OCI-LY7 (cell line): ENCODE data around the gene DNMBP. TPM values are rescaled to one million over a fixed set of nuclear protein-coding genes. Genes with fewer than 3 reads are reported as not detected.

ENCODE experiments used
- BruUV-seq: library from RNA; stranded (reverse); fragments of 400-500 nt; replicated peaks from 2 replicates; lab custom pipeline; 2021; lab: Mats Ljungman, UMichigan
- CTCF ChIA-PET: fragments of 300-600 bp; sonication (Branson Sonifier 250); formaldehyde crosslinking; loops from one replicate; lab custom pipeline; 2022; ENCODE audit warnings: antibody characterized with exemption; ENCODE audit not compliant: unreplicated experiment; lab: Charles Lee
- POLR2A ChIA-PET: fragments of 300-600 bp; sonication (Branson Sonifier 250); formaldehyde crosslinking; loops from one replicate; lab custom pipeline; 2022; ENCODE audit warnings: antibody characterized with exemption; lab: Charles Lee
- DNase-seq: peaks from one replicate; pipeline ENCODE4 v3.0.0-alpha.2; 2015; ENCODE audit warnings: low spot score
- H2AFZ ChIP-seq: fragments of 200-600 bp; sonication (generic), shearing (Covaris generic); 2 replicates; pipeline ENCODE4 v1.6.1; 2014; ENCODE audit warnings: mild to moderate bottlenecking, antibody characterized with exemption, low read length, moderate library complexity
- H3K27ac ChIP-seq: fragments of 200-600 bp; sonication (generic); 2 replicates; pipeline ENCODE4 v1.5.1; 2014; ENCODE audit warnings: mixed run types, low read depth, mild to moderate bottlenecking, moderate library complexity, low read length, inconsistent platforms; ENCODE audit not compliant: poor library complexity, severe bottlenecking
- H3K36me3 ChIP-seq: fragments of 200-600 bp; sonication (generic); 2 replicates; pipeline ENCODE4 v1.6.1; 2014; ENCODE audit warnings: mild to moderate bottlenecking, antibody characterized with exemption, low read length, moderate library complexity, mixed read lengths; ENCODE audit not compliant: insufficient read depth
- H3K4me1 ChIP-seq: fragments of 200-600 bp; sonication (generic); 2 replicates; pipeline ENCODE4 v1.5.1; 2014; ENCODE audit warnings: mild to moderate bottlenecking, low read length; ENCODE audit not compliant: insufficient read depth, poor library complexity, severe bottlenecking
- H3K4me2 ChIP-seq: fragments of 200-600 bp; sonication (generic); 2 replicates; pipeline ENCODE4 v1.6.1; 2014; ENCODE audit warnings: mild to moderate bottlenecking, low read length
- H3K4me3 ChIP-seq: fragments of 200-600 bp; sonication (generic); 2 replicates; pipeline ENCODE4 v1.5.1; 2014; ENCODE audit warnings: mild to moderate bottlenecking, low read depth, low read length; ENCODE audit not compliant: poor library complexity, severe bottlenecking
- H3K79me2 ChIP-seq: fragments of 200-600 bp; sonication (generic); 2 replicates; pipeline ENCODE4 v1.6.1; 2016; ENCODE audit warnings: low read depth, mild to moderate bottlenecking, low read length, moderate library complexity, mixed read lengths; ENCODE audit not compliant: insufficient read depth
- H3K9me2 ChIP-seq: fragments of 200-600 bp; sonication (generic); 2 replicates; pipeline ENCODE4 v1.6.1; 2016; ENCODE audit warnings: mild to moderate bottlenecking, low read length, mixed read lengths; ENCODE audit not compliant: insufficient read depth
- H3K9me3 ChIP-seq: fragments of 200-600 bp; sonication (generic); 2 replicates; pipeline ENCODE4 v1.6.1; 2014; ENCODE audit warnings: mild to moderate bottlenecking, mixed run types, low read length, mixed read lengths
- H4K20me1 ChIP-seq: fragments of 200-600 bp; sonication (generic); 2 replicates; pipeline ENCODE4 v1.6.1; 2014; ENCODE audit warnings: mild to moderate bottlenecking, antibody characterized with exemption, low read length, moderate library complexity, mixed read lengths; ENCODE audit not compliant: insufficient read depth
- EZH2phosphoT487 ChIP-seq: fragments of 200-600 bp; sonication (generic); IDR thresholded peaks from 2 replicates; pipeline ENCODE4 v1.6.1; 2018; ENCODE audit warnings: low read depth, borderline replicate concordance, mild to moderate bottlenecking, mixed run types, antibody characterized with exemption, low read length, moderate library complexity, mixed read lengths
- intact Hi-C: fragments of 100-400 bp; cut with micrococcal nuclease; formaldehyde crosslinking; loops from one replicate; pipeline ENCODE4 v1.10.0; 2022; ENCODE audit not compliant: unreplicated experiment
- total RNA-seq, 2 experiments: library from RNA; depleted of rRNA in 1 of 2; stranded (reverse); fragments of >200 nt in 1 of 2; shearing (Covaris generic) in 1 of 2; gene quantifications; 2 replicates each; pipeline ENCODE4 v1.2.3, GENCODE V29; 2014 to 2022
- TF ChIP-seq, protein P1 (sequence below): fragments of 200-600 bp; sonication (generic); conservative IDR thresholded peaks from 2 replicates; pipeline ENCODE4 v1.5.1; 2014; ENCODE audit warnings: mild to moderate bottlenecking, antibody characterized with exemption, low read length, moderate library complexity, mixed read lengths

DNMBP gene
- total RNA-seq, 2 experiments from 2014 or later: 27.0 to 36.2 TPM

DNA sequence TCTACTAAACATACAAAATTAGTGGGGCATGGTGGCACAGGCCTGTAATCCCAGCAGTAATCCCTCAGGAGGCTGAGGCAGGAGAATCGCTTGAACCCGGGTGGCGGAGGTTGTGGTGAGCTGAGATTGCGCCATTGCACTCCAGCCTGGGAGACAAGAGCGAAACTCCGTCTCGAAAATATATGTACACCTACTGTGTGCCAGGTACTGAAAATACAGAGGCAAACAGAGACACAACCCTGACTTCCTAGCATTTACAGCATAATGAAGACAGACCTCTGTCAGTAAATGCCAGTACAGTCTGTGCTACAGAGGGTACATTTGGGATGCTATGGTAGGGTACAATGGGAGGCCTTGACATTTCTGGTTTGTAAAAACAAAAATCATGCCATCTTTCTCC, 160.7 kb downstream of the DNMBP start:
- no peak overlapping the region for H2AFZ ChIP-seq
- H3K36me3 ChIP-seq: no peaks in the 10 kb centered on the region
- H3K4me3 ChIP-seq: no peak overlapping the region
- H3K4me1 ChIP-seq: peaks cover 5% of the 10 kb centered on the region
- no peak overlapping the region for H3K4me2 ChIP-seq
- no peak overlapping the region for H3K27ac ChIP-seq
- no peaks in the 10 kb centered on the region for H3K9me2 ChIP-seq
- intact Hi-C loops: loop anchor here (5.0 to 10.0 kb wide), 5 partner anchors 158 to 666 kb away; partner anchors contain the start of genes DNMBP and SEC31B
- POLR2A ChIA-PET: interaction anchor here (1.2 kb wide), 1 partner anchor 199 kb away, joined by 3 read pairs; no protein-coding TSS in a partner anchor
- DNase-seq: no peak
- no TSS peak for BruUV-seq
- H3K9me3 ChIP-seq: no peaks in the 10 kb centered on the region
- no peaks in the 10 kb centered on the region for H4K20me1 ChIP-seq
- CTCF ChIA-PET: no interaction called here
- H3K79me2 ChIP-seq: no peaks in the 10 kb centered on the region
- TF ChIP-seq, protein P1, sequence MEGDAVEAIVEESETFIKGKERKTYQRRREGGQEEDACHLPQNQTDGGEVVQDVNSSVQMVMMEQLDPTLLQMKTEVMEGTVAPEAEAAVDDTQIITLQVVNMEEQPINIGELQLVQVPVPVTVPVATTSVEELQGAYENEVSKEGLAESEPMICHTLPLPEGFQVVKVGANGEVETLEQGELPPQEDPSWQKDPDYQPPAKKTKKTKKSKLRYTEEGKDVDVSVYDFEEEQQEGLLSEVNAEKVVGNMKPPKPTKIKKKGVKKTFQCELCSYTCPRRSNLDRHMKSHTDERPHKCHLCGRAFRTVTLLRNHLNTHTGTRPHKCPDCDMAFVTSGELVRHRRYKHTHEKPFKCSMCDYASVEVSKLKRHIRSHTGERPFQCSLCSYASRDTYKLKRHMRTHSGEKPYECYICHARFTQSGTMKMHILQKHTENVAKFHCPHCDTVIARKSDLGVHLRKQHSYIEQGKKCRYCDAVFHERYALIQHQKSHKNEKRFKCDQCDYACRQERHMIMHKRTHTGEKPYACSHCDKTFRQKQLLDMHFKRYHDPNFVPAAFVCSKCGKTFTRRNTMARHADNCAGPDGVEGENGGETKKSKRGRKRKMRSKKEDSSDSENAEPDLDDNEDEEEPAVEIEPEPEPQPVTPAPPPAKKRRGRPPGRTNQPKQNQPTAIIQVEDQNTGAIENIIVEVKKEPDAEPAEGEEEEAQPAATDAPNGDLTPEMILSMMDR: no peak
- no peak for TF ChIP-seq EZH2phosphoT487

DNA sequence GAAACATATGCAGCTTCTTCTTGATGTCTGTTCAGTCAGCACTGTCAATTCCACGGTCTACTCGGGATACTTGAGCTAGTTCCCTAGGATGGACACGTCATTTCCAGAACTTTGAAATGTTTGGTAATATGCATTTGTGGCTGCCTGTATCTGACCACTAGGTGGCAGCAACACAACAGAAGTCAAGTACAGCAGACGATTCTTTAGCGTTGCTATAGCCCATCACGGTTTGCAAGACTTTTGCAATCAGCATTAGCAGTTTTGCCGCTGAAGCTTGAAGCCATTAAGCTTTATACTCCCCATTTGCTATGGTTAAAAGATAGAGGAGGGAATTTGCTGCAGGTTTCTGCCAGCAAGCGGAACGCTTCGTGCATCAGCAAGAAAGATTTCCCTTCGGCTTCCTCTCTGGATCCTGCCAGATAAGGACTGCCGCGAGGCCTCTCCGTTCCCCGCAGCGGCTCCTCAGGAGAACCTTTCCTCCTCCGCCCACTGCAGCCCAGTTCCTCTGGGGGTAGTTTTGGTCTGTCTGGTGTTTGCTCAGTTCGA, 163.8 kb downstream of the DNMBP start:
- no peak for TF ChIP-seq EZH2phosphoT487
- TF ChIP-seq, protein P1: peak; percentile 98
- Histone ChIP-seq H4K20me1 (no peaks in the 10 kb centered on the region), H3K79me2 (no peaks in the 10 kb centered on the region), H3K9me3 (no peaks in the 10 kb centered on the region), H3K9me2 (no peaks in the 10 kb centered on the region), H3K27ac (no peak overlapping the region), H2AFZ (peak overlapping the region; percentile 54; the same call in 1 of the 2 replicates), H3K4me2 (peak overlapping the region; percentile 38; the same call in 1 of the 2 replicates), H3K36me3 (no peaks in the 10 kb centered on the region), H3K4me1 (peaks cover 5% of the 10 kb centered on the region), H3K4me3 (no peak overlapping the region)
- BruUV-seq: no TSS peak
- POLR2A ChIA-PET: interaction anchor here (0.6 to 0.8 kb wide), 4 partner anchors 9 to 320 kb away, joined by 3 to 4 read pairs (median 3); no protein-coding TSS in a partner anchor
- CTCF ChIA-PET: interaction anchor here (0.9 to 1.8 kb wide), 8 partner anchors 10 to 280 kb away, joined by 3 to 7 read pairs (median 4); no protein-coding TSS in a partner anchor
- intact Hi-C loops: loop anchor here (1.0 to 10.0 kb wide), 7 partner anchors 161 to 669 kb away; partner anchors contain the start of genes DNMBP and SEC31B
- DNase-seq: peak; percentile 90

DNA sequence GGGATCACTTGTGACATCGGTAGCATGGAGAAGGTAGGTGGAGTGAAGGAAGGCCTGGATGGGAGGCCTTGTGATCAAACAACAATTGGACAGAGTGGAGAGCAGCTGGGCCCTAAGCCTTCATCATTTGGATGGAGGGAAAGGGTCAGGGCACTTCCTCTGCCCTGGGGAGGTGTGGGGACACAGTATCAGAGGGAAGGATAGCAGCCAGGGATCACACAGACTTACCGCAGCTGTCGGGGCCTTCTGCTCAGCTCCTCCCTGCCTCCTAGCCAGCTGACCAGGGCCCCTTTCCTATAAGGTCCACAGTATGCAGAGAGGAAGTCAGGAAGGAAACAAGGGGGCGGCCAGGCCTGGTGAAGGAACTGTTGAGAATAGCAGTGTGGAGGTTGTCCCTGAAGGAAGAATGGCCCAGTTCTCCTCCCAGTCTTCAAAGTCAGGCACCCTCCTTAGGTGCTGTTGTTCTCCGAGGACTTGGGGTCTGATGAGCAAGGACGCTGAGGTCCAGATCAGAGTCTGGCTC, 165.3 kb downstream of the DNMBP start:
- CTCF ChIA-PET: no interaction called here

More for the DNA sequence above, 165.3 kb downstream of the DNMBP start:
- Histone ChIP-seq H3K9me3 (no peaks in the 10 kb centered on the region), H4K20me1 (no peaks in the 10 kb centered on the region), H3K36me3 (no peaks in the 10 kb centered on the region), H3K4me2 (no peak overlapping the region), H3K79me2 (no peaks in the 10 kb centered on the region), H3K9me2 (no peaks in the 10 kb centered on the region), H2AFZ (no peak overlapping the region), H3K27ac (no peak overlapping the region), H3K4me3 (no peak overlapping the region), H3K4me1 (peaks cover 5% of the 10 kb centered on the region)
- no peak for DNase-seq
- BruUV-seq: no TSS peak
- no peak for TF ChIP-seq EZH2phosphoT487
- TF ChIP-seq, protein P1: no peak
- POLR2A ChIA-PET: no interaction called here
- intact Hi-C loops: loop anchor here (10.0 kb wide), 2 partner anchors 460 to 670 kb away; partner anchors contain the start of gene SEC31B
